GM21737 (cell line): Measurements from ENCODE around the gene SH3RF2.
"Not testable (repeated sequence)": the region's sequence is repeated elsewhere in the genome, so short reads cannot be mapped to it uniquely, and the experiment has no call there.

Experiments
- ATAC-seq: cut with Tn5 transposase; IDR thresholded peaks from one replicate; pipeline ENCODE4 v1.9.1; 2021; ENCODE audit warnings: mild to moderate bottlenecking, moderate library complexity; ENCODE audit not compliant: unreplicated experiment

SH3RF2 gene

GRCh38 chr5:145978708-145979107 lies 42.3 kb downstream of the SH3RF2 start:
- no peak for ATAC-seq

DNA sequence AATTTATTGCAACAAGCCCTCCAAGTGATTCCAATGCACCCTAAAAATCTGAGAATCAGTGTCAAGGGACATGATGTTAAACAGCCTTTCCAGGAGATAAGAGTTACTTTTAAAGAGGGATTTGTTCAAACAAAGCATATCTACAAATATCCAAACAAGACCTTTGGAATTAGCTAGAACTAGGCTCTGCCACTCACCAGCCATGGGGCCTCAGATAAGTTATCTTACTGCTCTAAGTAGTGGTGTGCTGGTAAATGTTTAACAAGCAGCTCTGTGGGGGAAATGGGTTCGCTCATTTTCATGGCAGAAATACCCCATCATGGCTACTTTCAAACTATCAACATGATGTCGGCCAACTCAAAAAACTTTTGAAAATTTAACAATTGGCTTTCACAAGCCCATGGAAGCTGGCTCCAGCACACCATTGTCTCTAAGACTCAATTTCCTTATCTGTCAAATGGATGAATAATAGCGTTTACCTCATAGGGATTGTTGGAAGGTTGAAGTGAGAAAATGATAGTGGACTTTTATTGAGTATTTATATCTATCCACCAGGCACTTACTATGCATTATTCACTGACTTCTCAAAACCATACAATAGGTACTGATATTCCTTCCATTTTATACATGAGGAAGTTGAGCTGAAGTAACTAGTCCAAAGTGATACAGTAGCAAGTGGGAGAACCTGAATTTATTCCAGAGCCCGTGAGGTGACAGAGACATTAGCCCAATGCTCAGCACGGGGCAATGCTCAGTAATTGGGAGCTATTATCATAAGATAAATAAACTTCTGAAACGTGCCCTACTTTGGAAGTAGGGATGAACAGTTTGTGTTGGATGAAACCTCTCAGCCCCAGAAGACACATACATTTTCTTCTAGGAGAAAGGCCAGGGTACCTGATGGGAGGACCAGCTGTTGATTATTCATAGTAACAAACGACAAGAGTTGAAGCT lies 43.2 kb downstream of the SH3RF2 start:
- no peak for ATAC-seq

DNA sequence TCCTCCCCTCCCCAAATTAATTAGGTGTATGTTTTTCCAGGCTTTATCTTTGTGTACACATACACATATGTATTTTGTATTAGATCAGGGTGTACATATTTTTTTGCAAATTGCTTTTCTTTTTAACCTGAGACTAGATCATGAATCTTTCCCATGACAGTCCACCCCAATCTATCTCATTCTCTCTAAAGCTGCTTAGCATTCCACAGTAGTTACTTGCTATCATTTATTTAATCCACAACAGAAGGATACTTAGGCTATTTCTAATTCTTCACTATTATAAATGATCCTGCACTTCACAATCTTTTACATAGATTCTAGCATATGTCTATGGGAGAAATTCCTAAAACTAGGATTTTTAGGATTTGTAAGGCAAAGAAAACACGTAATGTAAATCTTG lies 43.9 kb downstream of the SH3RF2 start:
- ATAC-seq = no peak

GRCh38 chr5:145980718-145981117 lies 44.3 kb downstream of the SH3RF2 start:
- ATAC-seq = no peak

DNA sequence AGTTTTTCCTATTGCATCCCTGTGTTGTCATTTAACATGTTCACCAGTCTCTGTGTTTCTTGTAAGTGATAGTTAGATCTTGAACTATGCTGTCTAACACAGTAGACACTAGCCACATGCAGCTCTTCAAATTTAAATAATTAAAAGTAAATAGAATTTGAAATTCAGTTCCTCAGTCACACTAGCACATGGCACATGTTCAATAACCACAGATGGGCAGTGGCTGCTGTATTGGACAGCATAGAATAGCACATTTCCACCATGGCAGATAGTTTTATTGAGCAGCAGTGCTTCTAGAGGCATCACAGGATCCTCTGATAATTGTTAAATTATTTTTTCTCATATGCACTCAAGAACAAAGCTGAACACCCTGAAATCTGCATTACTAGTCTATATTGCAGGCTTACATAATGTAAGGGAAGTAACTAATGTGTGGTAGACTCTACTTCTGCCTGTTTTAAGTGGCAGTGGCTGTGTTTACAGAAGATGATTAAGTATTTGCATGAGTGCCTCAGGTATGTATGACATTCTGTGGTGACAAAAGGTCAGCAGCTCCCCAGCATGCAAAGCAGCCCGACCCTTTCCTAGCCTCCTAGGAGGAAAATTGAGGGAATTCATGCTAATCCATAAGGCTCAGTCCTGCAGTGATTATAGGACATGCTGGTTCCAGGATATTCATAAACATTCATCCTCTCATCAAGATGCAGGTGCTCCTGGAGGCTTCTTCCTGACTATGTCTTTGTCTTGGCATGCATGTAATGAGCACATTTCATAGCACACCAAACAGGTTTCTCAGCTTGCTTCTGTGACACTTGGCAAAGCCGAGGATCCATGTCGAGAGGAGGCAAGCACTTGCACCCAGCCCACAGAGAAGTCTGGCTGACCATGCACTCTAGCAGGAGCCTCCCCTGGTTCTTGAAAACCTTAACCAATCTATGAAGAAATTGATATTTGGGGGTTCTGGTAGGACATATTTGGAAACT lies 45.5 kb downstream of the SH3RF2 start:
- ATAC-seq = no peak

GRCh38 chr5:145982572-145983318 lies 46.4 kb downstream of the SH3RF2 start:
- no peak for ATAC-seq

DNA sequence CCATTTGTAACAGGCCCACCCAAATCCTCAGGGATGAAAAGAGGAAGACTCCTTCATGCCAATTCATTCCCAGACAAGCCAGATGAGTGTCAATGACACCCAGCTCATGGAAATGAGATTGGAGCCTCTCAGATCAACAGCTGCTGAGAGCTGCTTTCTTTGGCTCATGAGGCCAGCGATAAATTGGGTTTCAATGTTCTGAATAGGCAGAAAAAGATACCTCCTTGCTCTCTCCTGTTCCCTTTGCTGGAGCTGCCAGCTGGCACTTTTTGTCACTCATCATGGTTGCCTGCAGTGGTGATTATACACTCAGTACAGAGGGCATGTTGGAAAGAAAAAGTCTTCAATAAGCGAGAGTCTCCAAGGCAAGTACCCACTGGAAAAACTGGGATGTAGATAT lies 47.1 kb downstream of the SH3RF2 start:
- no peak for ATAC-seq

DNA sequence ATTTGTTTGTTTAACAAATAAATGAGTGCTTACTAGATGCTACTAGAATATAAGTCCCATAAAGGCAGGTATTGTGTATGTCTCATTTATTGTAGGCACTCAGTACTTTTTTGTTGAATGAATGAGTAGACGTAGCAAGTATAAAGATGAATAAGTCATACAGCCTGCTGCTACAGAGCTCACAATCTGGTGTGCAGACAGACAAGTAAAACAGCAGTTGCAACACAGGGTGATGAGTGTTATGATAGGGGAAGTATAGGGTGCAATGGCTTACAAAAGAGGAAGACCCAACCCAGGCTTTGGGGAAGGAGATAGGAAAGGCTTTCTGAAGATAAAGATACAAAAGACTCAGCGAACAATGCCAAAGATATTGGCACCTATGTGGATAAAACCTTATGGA lies 47.7 kb downstream of the SH3RF2 start:
- ATAC-seq = no peak

GRCh38 chr5:145987856-145988255 lies 51.5 kb downstream of the SH3RF2 start:
- no peak for ATAC-seq

DNA sequence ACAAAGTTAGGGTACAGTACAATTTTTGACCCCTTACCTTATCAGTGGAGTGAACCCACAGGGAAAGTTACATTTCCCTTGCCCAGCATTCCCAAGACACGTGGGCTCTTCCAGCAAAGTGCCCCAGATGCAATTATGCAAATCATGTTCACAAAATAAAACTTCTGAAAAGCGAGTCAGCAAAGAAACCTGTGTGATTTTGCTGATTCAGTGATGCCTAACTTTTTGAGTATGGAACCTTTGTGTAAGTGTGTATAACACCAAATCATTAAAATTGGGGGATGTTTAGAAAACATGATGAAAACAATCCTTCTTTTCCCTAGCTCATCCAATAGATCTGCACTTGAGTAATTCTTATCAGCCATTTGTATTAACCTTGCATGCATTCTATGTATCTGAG lies 52.6 kb downstream of the SH3RF2 start:
- ATAC-seq = no peak

GRCh38 chr5:145989428-145989827 lies 53.0 kb downstream of the SH3RF2 start:
- no peak for ATAC-seq

DNA sequence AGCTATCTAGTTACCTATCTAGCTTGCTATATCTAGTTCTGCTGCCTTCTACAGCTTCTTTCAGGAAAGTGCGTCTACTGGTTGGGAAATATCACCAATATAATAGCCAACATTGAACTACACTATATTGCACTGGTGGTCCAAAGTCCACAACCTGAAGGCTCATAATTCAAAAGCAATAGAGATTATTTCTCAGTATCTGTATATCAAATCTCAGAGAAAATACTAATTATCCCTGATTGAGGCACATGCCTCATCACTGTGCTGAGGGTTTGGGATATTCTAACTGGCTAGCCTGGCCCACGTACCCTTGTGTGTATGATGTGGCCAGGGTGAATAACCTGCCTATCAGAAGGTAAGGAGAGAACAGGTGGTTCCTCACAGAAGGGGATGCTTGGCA lies 53.8 kb downstream of the SH3RF2 start:
- ATAC-seq = no peak

GRCh38 chr5:145991044-145991575 lies 54.7 kb downstream of the SH3RF2 start:
- no peak for ATAC-seq

- ATAC-seq = not testable (repeated sequence)
These were observed 57.2 kb downstream of the SH3RF2 start for GRCh38 chr5:145993538-145993937.

- ATAC-seq = no peak
These were observed 59.8 kb downstream of the SH3RF2 start for GRCh38 chr5:145996135-145996534.

DNA sequence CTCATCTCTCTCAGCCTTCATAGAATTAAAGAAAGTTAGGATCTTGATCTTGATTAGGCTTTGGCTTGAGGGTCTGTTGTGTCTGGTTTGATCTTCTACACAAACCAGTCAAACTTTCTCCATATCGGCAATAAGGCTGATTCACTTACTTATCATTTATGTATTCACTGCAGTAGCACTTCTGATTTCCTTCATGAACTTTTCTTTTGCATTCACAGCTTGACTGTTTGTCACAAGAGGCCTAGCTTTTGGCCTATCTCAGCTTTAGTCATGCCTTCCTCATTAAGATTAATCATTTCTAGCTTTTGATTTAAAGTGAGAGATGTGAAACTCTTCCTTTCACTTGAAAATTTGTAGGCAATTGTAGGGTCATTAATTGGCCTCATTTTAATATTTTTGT lies 62.8 kb downstream of the SH3RF2 start:
- no peak for ATAC-seq

DNA sequence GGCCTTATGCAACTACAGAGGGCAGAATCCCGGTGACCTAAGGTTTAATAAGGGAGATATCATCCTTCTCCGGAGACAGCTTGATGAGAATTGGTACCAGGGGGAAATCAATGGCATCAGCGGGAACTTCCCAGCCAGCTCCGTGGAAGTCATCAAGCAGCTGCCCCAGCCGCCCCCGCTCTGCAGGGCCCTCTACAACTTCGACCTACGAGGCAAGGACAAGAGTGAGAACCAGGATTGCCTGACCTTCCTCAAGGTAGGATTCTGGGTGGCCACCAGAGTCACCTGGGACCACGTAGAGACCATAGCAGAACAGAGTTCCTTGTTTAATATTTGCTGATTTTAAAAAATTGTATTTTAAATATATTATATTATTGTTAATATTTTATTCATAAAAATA lies 63.7 kb downstream of the SH3RF2 start:
- no peak for ATAC-seq

DNA sequence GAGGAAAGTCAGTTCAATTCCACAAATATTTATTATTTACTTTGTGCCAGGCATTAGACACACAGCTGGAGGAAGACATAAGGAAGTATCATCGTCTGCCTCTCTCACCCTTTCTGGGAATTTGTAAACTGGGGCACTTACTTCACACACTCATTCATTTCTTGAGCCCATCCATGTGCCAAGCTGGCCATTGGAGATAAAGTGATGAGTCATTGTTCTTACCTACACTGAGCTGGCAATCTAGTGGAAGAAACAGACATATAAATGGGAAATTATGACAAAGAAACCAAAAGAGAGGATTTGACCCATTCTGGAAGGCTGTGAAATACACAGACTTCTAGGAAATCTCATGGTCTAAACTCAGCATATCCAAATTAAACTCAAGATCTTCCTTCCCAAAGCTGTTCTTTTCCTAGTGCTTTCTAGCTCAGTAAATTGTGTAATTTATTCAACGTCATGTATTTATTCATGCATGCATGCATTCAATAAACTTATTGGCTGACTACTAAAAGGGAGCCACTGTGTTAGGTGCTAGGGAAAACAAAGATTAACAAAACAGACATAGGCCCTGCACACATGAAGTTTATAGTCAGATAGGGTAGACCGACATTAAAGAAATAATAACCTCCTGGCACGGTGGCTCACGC lies 65.3 kb downstream of the SH3RF2 start:
- ATAC-seq = no peak

- ATAC-seq = no peak
These were observed 66.1 kb downstream of the SH3RF2 start for GRCh38 chr5:146002491-146002890.

- no peak for ATAC-seq
These were observed 67.5 kb downstream of the SH3RF2 start for GRCh38 chr5:146003852-146004251.
